Skin of body (tissue), 2 donors: ENCODE data around the gene MAML1. TPM values are rescaled to one million over a fixed set of nuclear protein-coding genes. Genes with fewer than 3 reads are reported as not detected.
"Not testable (repeated sequence)": the region's sequence is repeated elsewhere in the genome, so short reads cannot be mapped to it uniquely, and the experiment has no call there.

Experiments
- DNase-seq: peaks from one replicate; lab custom pipeline; 2025; lab: John Stamatoyannopoulos, UW
- total RNA-seq: library from RNA; depleted of rRNA; stranded (reverse); fragments of >200 nt; gene quantifications from one replicate; pipeline ENCODE4 v1.2.3, GENCODE V29; 2014

Gene MAML1
- total RNA-seq: 14.9 TPM

- peak; percentile 99 for DNase-seq
These were observed at the start of gene MAML1 for GRCh38 chr5:179732412-179732917. Gene MAML1 (plus strand): TSS chr5:179732822. CDS start chr5:179733113, 291 bp downstream.

GRCh38 chr5:179689212-179689611 lies 43.4 kb upstream of the MAML1 start:
- not testable (repeated sequence) for DNase-seq

GRCh38 chr5:179694561-179694960 lies 38.1 kb upstream of the MAML1 start:
- no peak for DNase-seq

GRCh38 chr5:179696603-179697002 lies 36.0 kb upstream of the MAML1 start:
- no peak for DNase-seq

GRCh38 chr5:179697108-179697507 lies 35.5 kb upstream of the MAML1 start:
- no peak for DNase-seq

GRCh38 chr5:179697543-179697942 lies 35.1 kb upstream of the MAML1 start:
- not testable (repeated sequence) for DNase-seq

GRCh38 chr5:179697993-179698934 lies 34.4 kb upstream of the MAML1 start:
- peak; percentile 99 for DNase-seq

GRCh38 chr5:179698935-179699615 lies 33.5 kb upstream of the MAML1 start, which contains the start of gene CANX:
Gene CANX (plus strand): TSS chr5:179698967. CDS start chr5:179705682, 6,715 bp downstream.
- no peak for DNase-seq

- DNase-seq: no peak
These were observed 32.9 kb upstream of the MAML1 start for GRCh38 chr5:179699616-179700237.

GRCh38 chr5:179700401-179700918 lies 32.2 kb upstream of the MAML1 start:
- no peak for DNase-seq

- DNase-seq: no peak
These were observed 16.3 kb upstream of the MAML1 start for GRCh38 chr5:179716286-179716685.

- no peak for DNase-seq
These were observed 12.4 kb upstream of the MAML1 start for GRCh38 chr5:179720222-179720621.

GRCh38 chr5:179724163-179724562 lies 8.5 kb upstream of the MAML1 start:
- DNase-seq: no peak

- DNase-seq: no peak
These were observed 5.5 kb upstream of the MAML1 start for GRCh38 chr5:179727106-179727505.

- no peak for DNase-seq
These were observed 3.3 kb upstream of the MAML1 start for GRCh38 chr5:179729303-179729702.

- DNase-seq: no peak
These were observed 2.9 kb upstream of the MAML1 start for GRCh38 chr5:179729727-179730126.

- DNase-seq: no peak
These were observed 2.3 kb upstream of the MAML1 start for GRCh38 chr5:179730356-179730755.

GRCh38 chr5:179730852-179731251 lies 1.8 kb upstream of the MAML1 start:
- no peak for DNase-seq

- DNase-seq: peak; percentile 66
These were observed 721 bp upstream of the MAML1 start for GRCh38 chr5:179731791-179732411.

- no peak for DNase-seq
These were observed 523 bp downstream of the MAML1 start for GRCh38 chr5:179732918-179733771.
